HEK293 (cell line): Measurements from ENCODE around the gene PCDHA11.

Source experiments
- CTCF ChIA-PET: fragments of 350-600 bp; formaldehyde crosslinking; extraction: SDS; loops from one replicate; lab custom pipeline; 2021; ENCODE audit warnings: antibody characterized with exemption; lab: Yijun Ruan, JAX
- POLR2A ChIA-PET: fragments of 300-600 bp; formaldehyde crosslinking; extraction: SDS; loops from one replicate; lab custom pipeline; 2020; ENCODE audit warnings: antibody characterized with exemption, inconsistent platforms; lab: Yijun Ruan, JAX
- H3K27ac ChIP-seq: fragments of 200-500 bp; sonication (Bioruptor generic); 2 replicates; pipeline ENCODE4 v1.5.1; 2014; ENCODE audit warnings: low read depth, low read length, control low read depth, inconsistent platforms; ENCODE audit errors: extremely low read depth
- H3K36me3 ChIP-seq, 2 experiments: fragments of 200-500 bp in 1 of 2; sonication (Bioruptor generic) in 1 of 2; 1 replicate in 1 of 2; 2 replicates in 1 of 2; pipeline ENCODE4 v1.5.1; 2014 to 2017; ENCODE audit warnings: inconsistent platforms in 2 of 2, low read length in 2 of 2; ENCODE audit not compliant: control insufficient read depth in 2 of 2, insufficient read depth in 1 of 2
- H3K4me1 ChIP-seq: fragments of 200-500 bp; sonication (Bioruptor generic); 2 replicates; pipeline ENCODE4 v1.5.1; 2014; ENCODE audit warnings: mild to moderate bottlenecking, low read length, inconsistent platforms; ENCODE audit not compliant: control insufficient read depth, insufficient read depth
- H3K4me3 ChIP-seq: 2 replicates; pipeline ENCODE4 v1.5.1; 2011; ENCODE audit warnings: low read depth, mild to moderate bottlenecking, control low read depth, low read length, moderate library complexity
- H3K9me3 ChIP-seq: fragments of 200-500 bp; sonication (Bioruptor generic); 2 replicates; pipeline ENCODE4 v1.5.1; 2014; ENCODE audit warnings: low read depth, low read length, inconsistent platforms; ENCODE audit not compliant: control insufficient read depth, insufficient read depth
- MZF1 ChIP-seq: fragments of 450-650 bp; formaldehyde crosslinking; IDR thresholded peaks from 2 replicates; pipeline ENCODE4 v1.5.1; 2017; ENCODE audit warnings: missing biosample characterization, missing genetic modification characterization, borderline replicate concordance
- ZBTB17 ChIP-seq: fragments of 450-650 bp; formaldehyde crosslinking; IDR thresholded peaks from 2 replicates; pipeline ENCODE4 v1.5.1; 2016; ENCODE audit warnings: missing biosample characterization, missing genetic modification characterization
- ZNF140 ChIP-seq: fragments of 450-650 bp; formaldehyde crosslinking; IDR thresholded peaks from 2 replicates; pipeline ENCODE4 v1.5.1; 2016; ENCODE audit warnings: missing biosample characterization, missing genetic modification characterization
- ZNF335 ChIP-seq: fragments of 450-650 bp; formaldehyde crosslinking; conservative IDR thresholded peaks from 2 replicates; pipeline ENCODE4 v1.5.1; 2016; ENCODE audit warnings: missing biosample characterization, missing genetic modification characterization
- ZNF654 ChIP-seq: fragments of 450-650 bp; formaldehyde crosslinking; IDR thresholded peaks from 2 replicates; pipeline ENCODE4 v1.5.1; 2016; ENCODE audit warnings: low read depth, missing biosample characterization, missing genetic modification characterization
- ZNF660 ChIP-seq: fragments of 450-650 bp; IDR thresholded peaks from 2 replicates; pipeline ENCODE4 v1.5.1; 2018; ENCODE audit warnings: missing biosample characterization, mild to moderate bottlenecking, missing genetic modification characterization
- ZNF777 ChIP-seq: fragments of 450-650 bp; formaldehyde crosslinking; IDR thresholded peaks from 2 replicates; pipeline ENCODE4 v1.5.1; 2017; ENCODE audit warnings: missing biosample characterization, missing genetic modification characterization, borderline replicate concordance
- TF ChIP-seq, protein P1 (sequence below): fragments of 450-650 bp; formaldehyde crosslinking; IDR thresholded peaks from 2 replicates; pipeline ENCODE4 v1.5.1; 2017; ENCODE audit warnings: missing biosample characterization, missing genetic modification characterization
- TF ChIP-seq, protein P2 (sequence below): fragments of 450-650 bp; IDR thresholded peaks from 2 replicates; pipeline ENCODE4 v1.5.1; 2018; ENCODE audit warnings: missing biosample characterization, missing genetic modification characterization
- TF ChIP-seq, protein P3 (sequence below): fragments of 450-650 bp; formaldehyde crosslinking; IDR thresholded peaks from 2 replicates; pipeline ENCODE4 v1.5.1; 2017; ENCODE audit warnings: missing biosample characterization, missing genetic modification characterization
- TF ChIP-seq, protein P4 (sequence below): fragments of 450-650 bp; formaldehyde crosslinking; IDR thresholded peaks from 2 replicates; pipeline ENCODE4 v1.5.1; 2016; ENCODE audit warnings: missing biosample characterization, missing genetic modification characterization

PCDHA11 gene, protein sequence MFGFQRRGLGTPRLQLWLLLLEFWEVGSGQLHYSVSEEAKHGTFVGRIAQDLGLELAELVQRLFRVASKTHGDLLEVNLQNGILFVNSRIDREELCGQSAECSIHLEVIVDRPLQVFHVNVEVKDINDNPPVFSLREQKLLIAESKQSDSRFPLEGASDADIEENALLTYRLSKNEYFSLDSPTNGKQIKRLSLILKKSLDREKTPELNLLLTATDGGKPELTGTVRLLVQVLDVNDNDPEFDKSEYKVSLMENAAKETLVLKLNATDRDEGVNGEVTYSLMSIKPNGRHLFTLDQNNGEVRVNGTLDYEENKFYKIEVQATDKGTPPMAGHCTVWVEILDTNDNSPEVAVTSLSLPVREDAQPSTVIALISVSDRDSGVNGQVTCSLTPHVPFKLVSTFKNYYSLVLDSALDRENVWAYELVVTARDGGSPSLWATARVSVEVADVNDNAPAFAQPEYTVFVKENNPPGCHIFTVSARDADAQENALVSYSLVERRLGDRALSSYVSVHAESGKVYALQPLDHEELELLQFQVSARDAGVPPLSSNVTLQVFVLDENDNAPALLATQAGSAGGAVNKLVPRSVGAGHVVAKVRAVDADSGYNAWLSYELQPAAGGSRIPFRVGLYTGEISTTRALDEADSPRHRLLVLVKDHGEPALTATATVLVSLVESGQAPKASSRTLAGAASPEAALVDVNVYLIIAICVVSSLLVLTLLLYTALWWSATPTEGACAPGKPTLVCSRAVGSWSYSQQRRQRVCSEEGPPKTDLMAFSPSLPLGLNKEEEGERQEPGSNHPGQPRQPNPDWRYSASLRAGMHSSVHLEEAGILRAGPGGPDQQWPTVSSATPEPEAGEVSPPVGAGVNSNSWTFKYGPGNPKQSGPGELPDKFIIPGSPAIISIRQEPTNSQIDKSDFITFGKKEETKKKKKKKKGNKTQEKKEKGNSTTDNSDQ

DNA sequence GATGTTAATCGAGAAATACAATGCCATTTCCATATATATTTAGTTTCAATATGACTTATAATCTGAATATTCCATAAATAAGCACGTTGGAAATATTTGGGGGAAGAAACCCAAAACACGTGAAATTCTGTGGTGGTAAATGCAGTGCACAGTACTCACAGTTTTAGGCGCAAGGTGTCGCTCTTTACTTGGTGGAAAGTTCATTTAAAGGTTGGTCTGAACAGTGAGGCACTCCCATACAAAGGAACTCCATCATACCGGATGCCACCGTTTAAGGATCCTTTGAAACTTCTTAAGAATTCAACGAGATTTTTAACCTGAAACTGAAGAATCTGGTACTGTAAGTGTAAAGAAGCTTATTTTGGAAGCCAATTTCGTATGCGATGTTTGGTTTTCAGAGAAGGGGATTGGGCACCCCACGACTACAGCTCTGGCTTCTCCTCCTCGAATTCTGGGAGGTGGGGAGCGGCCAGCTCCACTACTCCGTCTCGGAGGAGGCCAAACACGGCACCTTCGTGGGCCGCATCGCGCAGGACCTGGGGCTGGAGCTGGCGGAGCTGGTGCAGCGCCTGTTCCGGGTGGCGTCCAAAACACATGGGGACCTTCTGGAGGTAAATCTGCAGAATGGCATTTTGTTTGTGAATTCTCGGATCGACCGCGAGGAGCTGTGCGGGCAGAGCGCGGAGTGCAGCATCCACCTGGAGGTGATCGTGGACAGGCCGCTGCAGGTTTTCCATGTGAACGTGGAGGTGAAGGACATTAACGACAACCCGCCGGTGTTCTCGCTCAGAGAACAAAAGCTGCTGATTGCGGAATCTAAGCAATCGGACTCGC lies at the start of gene PCDHA11:
Gene PCDHA11, plus strand, starts transcription at position 237 of the 834 bp plus-strand sequence. Its CDS starts 147 bp downstream, at position 384.
- Histone ChIP-seq H3K4me1 (no peaks in the 10 kb centered on the region), H3K9me3 (no peaks in the 10 kb centered on the region), H3K4me3 (peak within 1 kb of the TSS; percentile 17; the same call in 1 of the 2 replicates), H3K36me3 (no peaks in the 10 kb centered on the region), H3K27ac (no peak within 1 kb of the TSS)
- TF ChIP-seq, protein P1, sequence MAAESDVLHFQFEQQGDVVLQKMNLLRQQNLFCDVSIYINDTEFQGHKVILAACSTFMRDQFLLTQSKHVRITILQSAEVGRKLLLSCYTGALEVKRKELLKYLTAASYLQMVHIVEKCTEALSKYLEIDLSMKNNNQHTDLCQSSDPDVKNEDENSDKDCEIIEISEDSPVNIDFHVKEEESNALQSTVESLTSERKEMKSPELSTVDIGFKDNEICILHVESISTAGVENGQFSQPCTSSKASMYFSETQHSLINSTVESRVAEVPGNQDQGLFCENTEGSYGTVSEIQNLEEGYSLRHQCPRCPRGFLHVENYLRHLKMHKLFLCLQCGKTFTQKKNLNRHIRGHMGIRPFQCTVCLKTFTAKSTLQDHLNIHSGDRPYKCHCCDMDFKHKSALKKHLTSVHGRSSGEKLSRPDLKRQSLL (tag by site-specific recombination) = peak; percentile 43; the same call in 1 of the 2 replicates
- TF ChIP-seq, protein P2, sequence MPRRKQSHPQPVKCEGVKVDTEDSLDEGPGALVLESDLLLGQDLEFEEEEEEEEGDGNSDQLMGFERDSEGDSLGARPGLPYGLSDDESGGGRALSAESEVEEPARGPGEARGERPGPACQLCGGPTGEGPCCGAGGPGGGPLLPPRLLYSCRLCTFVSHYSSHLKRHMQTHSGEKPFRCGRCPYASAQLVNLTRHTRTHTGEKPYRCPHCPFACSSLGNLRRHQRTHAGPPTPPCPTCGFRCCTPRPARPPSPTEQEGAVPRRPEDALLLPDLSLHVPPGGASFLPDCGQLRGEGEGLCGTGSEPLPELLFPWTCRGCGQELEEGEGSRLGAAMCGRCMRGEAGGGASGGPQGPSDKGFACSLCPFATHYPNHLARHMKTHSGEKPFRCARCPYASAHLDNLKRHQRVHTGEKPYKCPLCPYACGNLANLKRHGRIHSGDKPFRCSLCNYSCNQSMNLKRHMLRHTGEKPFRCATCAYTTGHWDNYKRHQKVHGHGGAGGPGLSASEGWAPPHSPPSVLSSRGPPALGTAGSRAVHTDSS (tag by site-specific recombination) = no peak
- TF ChIP-seq ZNF335 (tag by site-specific recombination) (peak; percentile 64), ZNF777 (tag by site-specific recombination) (0 out of 2 replicates have a peak, but pooled peaks have one; percentile 26), ZNF654 (tag by site-specific recombination) (peak; percentile 83), MZF1 (tag by site-specific recombination) (no peak), ZBTB17 (peak; percentile 24; the same call in 1 of the 2 replicates), ZNF140 (tag by site-specific recombination) (no peak), ZNF660 (peak; percentile 46; the same call in 1 of the 2 replicates)
- TF ChIP-seq, protein P3, sequence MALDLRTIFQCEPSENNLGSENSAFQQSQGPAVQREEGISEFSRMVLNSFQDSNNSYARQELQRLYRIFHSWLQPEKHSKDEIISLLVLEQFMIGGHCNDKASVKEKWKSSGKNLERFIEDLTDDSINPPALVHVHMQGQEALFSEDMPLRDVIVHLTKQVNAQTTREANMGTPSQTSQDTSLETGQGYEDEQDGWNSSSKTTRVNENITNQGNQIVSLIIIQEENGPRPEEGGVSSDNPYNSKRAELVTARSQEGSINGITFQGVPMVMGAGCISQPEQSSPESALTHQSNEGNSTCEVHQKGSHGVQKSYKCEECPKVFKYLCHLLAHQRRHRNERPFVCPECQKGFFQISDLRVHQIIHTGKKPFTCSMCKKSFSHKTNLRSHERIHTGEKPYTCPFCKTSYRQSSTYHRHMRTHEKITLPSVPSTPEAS = no peak
- TF ChIP-seq, protein P4, sequence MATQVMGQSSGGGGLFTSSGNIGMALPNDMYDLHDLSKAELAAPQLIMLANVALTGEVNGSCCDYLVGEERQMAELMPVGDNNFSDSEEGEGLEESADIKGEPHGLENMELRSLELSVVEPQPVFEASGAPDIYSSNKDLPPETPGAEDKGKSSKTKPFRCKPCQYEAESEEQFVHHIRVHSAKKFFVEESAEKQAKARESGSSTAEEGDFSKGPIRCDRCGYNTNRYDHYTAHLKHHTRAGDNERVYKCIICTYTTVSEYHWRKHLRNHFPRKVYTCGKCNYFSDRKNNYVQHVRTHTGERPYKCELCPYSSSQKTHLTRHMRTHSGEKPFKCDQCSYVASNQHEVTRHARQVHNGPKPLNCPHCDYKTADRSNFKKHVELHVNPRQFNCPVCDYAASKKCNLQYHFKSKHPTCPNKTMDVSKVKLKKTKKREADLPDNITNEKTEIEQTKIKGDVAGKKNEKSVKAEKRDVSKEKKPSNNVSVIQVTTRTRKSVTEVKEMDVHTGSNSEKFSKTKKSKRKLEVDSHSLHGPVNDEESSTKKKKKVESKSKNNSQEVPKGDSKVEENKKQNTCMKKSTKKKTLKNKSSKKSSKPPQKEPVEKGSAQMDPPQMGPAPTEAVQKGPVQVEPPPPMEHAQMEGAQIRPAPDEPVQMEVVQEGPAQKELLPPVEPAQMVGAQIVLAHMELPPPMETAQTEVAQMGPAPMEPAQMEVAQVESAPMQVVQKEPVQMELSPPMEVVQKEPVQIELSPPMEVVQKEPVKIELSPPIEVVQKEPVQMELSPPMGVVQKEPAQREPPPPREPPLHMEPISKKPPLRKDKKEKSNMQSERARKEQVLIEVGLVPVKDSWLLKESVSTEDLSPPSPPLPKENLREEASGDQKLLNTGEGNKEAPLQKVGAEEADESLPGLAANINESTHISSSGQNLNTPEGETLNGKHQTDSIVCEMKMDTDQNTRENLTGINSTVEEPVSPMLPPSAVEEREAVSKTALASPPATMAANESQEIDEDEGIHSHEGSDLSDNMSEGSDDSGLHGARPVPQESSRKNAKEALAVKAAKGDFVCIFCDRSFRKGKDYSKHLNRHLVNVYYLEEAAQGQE (tag by site-specific recombination) = 0 out of 2 replicates have a peak, but pooled peaks have one; percentile 29
- POLR2A ChIA-PET = interaction anchor here (0.6 to 0.9 kb wide), 2 partner anchors 103 to 172 kb away, joined by 3 read pairs; no protein-coding TSS in a partner anchor
- CTCF ChIA-PET = interaction anchor here (0.6 to 2.9 kb wide), 39 partner anchors 8 to 549 kb away, joined by 3 to 40 read pairs (median 4); partner anchors contain the start of genes PCDHA10, PCDHA13, PCDHA7 and PCDHB1
